ENCODE results near the gene GLOD4.
A peak's percentile ranks its signal among the peaks of the same experiment; 100 is the strongest.
"Not testable (repeated sequence)": the region's sequence is repeated elsewhere in the genome, so short reads cannot be mapped to it uniquely, and the experiment has no call there.

Gene GLOD4

GRCh38 chr17:802481-802880 is 20.4 kb upstream of the GLOD4 start:
- DNase-seq: no peak

GRCh38 chr17:801660-802059 is 19.6 kb upstream of the GLOD4 start:
- no peak for DNase-seq

- no peak for DNase-seq
Measured at GRCh38 chr17:800446-801242, 18.6 kb upstream of the GLOD4 start.

- DNase-seq: no peak
Measured at GRCh38 chr17:799261-799660, 17.2 kb upstream of the GLOD4 start.

GRCh38 chr17:798246-798645 is 16.2 kb upstream of the GLOD4 start:
- DNase-seq: no peak

- DNase-seq: no peak
Measured at GRCh38 chr17:797236-797840, 15.3 kb upstream of the GLOD4 start.

- no peak for DNase-seq
Measured at GRCh38 chr17:796609-797008, 14.5 kb upstream of the GLOD4 start.

- no peak for DNase-seq
Measured at GRCh38 chr17:795721-796120, 13.6 kb upstream of the GLOD4 start.

- no peak for DNase-seq
Measured at GRCh38 chr17:795276-795675, 13.2 kb upstream of the GLOD4 start.

GRCh38 chr17:794876-795275 is 12.8 kb upstream of the GLOD4 start:
- DNase-seq: peak; percentile 57

GRCh38 chr17:792277-792676 is 10.2 kb upstream of the GLOD4 start:
- no peak for DNase-seq

GRCh38 chr17:791829-792228 is 9.7 kb upstream of the GLOD4 start:
- DNase-seq: no peak

- DNase-seq: not testable (repeated sequence)
Measured at GRCh38 chr17:790874-791247, 8.8 kb upstream of the GLOD4 start.

GRCh38 chr17:789931-790873 is 8.1 kb upstream of the GLOD4 start:
- DNase-seq: not testable (repeated sequence)

GRCh38 chr17:789160-789840 is 7.2 kb upstream of the GLOD4 start:
- no peak for DNase-seq

- no peak for DNase-seq
Measured at GRCh38 chr17:788551-788950, 6.5 kb upstream of the GLOD4 start.

- DNase-seq: no peak
Measured at GRCh38 chr17:787641-788221, 5.7 kb upstream of the GLOD4 start.

- not testable (repeated sequence) for DNase-seq
Measured at GRCh38 chr17:785901-786300, 3.8 kb upstream of the GLOD4 start.

- no peak for DNase-seq
Measured at GRCh38 chr17:784143-784542, 2.1 kb upstream of the GLOD4 start.

- DNase-seq: no peak
Measured at GRCh38 chr17:778096-778495, 4.0 kb downstream of the GLOD4 start.

GRCh38 chr17:774313-774584 is 7.8 kb downstream of the GLOD4 start:
- no peak for DNase-seq

GRCh38 chr17:773467-774312 is 8.4 kb downstream of the GLOD4 start:
- no peak for DNase-seq
